ENCODE measurements around the gene PGP.

Gene PGP

DNA sequence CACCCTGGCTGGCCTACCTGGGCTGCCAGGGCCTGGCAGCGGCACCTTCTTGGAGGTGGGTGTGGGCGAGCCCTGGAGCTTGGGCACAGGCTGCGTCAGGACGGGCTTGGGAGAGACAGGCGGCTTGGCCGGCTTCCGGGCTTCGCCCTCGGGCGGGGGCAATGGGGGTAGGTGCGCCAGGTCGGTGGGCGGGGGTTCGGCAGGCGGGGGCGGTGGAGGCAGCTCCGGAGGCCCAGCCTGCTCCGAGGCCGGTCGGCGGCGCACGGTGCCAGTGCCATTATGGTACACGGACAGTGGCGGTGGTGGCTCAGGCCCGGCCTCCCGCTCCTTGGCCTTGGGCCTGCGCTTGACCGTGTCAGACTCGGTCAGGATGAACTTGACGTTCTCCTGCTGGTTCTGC lies 35.1 kb downstream of the PGP start:
- DNase-seq, result no peak

DNA sequence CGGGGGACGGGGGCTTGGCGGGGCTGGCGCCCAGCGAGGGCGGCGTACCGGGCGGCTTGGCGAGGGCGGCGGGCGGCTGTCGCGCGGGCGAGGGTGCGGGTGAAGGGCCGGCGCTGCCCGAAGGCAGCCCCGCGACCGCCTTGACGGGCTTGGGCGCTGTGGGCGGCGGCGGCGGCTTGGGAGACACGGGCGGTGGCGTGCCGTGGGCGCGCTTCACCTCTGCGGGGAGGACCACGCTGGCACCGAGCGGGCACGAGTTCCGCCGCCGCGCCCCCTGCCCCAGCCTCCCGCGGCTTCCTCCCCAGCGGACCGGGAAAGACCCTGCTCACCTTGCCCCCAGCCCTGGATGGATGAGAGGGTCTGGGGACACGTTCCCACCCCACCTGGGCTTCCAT lies 35.5 kb downstream of the PGP start:
- no peak for DNase-seq

DNA sequence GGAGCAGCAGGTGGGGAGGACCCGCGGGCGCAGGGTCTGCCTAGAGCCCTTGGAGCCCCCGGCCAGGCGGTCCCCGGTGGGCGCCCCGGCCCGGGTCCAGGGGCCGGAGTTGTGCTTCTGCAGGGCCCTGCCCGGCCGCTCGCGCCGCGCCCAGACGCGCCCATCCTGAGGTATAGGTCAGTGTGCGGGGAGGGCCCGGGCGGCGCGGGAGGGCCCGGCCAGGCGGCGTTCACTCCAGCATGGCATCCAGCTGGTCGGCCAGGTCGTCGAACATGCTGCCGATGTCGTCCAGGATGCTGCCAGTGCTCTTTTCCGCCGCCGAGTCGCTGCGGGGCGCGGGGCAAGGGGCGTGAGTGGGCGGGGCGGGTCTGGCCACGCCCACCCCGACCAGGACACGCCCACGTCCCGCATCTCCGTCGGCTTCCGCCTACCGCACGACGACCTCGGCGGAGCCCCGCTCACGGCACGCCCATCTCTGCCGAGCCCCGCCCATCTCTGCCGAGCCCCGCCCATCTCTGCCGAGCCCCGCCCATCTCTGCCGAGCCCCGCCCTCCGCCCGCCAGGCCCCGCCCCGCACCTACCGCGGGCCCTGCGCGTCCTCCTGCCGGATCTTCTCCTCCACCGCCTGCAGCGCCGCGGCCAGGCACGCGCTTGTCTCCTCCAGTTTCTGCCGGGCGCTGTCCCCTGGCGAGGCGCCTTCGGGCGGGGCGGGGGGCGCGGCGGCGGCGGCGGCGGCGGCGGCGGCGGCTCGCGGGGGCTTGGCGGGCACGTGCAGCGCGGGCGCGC lies 36.1 kb downstream of the PGP start:
- DNase-seq, result peak in 1 of 2 experiments; percentile 35

DNA sequence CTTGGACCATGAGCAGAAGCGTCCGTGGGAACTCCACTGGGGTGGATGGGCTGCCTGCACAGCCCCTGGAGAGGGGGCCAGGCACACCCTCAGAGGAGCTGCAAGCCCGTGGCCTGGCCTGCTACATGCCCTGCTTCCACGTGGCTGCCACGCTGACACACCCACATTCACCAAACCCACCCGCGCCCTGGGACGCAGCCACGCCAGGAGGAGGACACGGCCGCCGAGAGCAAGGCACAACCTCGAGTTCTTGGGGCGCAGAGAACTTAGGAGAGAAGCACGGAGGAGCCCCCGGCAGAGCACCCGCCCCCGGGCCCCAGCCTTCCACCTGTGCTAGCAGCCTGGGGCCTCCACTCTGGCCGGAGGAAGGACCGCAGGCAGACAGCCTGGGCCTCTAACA lies 37.1 kb downstream of the PGP start:
- DNase-seq, result no peak

DNA sequence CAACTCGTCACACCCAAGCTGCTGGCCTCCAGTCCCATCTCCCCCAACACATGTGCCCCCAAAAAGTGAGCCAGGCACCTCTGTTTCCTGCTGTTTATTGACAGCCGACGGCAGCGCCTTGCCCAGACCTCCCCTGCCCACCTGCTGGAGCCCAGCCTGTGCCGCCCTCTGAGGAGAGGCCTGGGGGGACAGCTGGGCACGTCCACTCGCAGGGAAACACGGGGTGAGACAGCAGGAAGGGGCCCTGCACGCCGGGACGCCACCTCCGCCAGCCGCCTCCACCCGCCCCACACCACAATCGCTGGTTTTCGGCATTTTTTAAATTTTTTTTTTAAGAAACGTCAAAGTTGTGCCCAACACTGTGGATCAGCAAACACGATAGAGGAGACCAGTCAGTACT lies 37.5 kb downstream of the PGP start:
- no peak for DNase-seq

DNA sequence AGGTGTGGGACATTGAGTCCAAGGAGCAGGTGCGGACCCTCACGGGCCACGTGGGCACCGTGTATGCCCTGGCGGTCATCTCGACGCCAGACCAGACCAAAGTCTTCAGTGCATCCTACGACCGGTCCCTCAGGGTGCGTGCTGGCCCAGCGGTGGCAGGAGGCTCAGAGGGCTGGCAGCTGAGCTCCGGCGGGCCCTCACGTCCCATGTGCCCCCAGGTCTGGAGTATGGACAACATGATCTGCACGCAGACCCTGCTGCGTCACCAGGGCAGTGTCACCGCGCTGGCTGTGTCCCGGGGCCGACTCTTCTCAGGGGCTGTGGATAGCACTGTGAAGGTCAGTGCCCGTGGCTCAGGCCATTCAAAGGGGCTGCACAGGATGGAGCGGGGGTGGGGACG lies 38.6 kb downstream of the PGP start:
- no peak for DNase-seq

DNA sequence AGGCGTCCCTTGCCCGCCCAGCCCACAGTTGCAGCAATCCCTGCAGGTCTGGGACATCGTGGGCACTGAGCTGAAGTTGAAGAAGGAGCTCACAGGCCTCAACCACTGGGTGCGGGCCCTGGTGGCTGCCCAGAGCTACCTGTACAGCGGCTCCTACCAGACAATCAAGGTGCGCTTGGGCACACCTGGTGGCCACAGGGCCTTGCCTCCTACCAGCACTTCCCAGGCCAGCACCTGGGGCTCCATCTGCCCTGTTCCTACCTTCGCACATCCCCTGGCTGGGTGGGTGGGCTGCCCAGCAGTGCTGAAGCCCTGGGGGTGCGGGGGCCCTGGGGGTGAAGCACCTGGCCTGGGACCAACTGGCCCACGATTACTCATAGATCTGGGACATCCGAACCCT lies 39.2 kb downstream of the PGP start:
- DNase-seq, result no peak

DNA sequence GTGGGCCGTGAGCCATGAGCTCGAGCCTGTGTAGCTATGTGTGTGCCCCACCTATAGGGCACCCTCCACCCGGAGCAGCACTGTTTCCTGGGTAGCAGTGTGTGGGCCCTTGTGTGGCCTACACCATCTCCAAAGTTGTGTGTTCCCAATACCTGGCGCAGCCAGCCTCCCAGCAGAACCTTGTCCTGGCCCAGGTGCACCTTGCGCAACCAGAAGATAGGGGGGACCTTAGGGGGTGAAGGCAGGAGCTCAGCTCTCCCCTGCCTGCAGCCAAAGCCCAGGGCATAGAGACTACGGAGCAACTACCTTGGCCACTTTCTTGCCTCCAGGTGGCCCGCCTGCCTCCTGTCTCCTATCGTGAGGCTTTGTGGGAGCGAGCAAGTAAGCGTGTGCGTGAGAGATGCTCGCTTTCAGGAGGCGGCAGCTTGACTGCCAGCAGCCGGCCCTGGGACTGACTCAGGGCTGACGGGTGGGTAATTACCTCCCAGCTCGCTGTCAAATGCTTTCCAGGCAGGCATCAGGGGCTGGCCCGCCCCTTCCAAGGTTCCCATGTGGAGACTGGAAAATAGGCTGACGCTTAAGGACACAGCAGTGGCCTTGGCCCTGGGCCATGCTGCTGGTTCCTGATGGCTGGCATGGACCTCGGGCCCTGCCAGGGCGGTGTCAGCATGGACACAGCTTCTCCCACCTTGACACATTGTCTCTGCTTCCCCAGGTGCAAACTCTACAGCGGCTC lies 40.1 kb downstream of the PGP start:
- no peak for DNase-seq

DNA sequence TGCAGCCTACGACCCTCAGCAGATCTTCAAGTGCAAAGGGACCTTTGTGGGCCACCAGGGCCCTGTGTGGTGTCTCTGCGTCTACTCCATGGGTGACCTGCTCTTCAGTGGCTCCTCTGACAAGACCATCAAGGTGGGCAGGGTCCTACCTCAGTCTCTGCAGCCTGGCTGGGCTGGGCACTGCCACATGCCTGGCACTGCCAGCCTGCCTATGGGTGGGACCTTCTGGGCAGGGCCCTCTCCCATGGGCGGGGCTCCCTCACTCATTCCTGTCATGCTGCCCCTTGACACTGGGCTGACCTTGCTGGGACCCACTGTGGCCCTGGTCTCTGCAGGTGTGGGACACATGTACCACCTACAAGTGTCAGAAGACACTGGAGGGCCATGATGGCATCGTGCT lies 40.7 kb downstream of the PGP start:
- DNase-seq, result no peak

DNA sequence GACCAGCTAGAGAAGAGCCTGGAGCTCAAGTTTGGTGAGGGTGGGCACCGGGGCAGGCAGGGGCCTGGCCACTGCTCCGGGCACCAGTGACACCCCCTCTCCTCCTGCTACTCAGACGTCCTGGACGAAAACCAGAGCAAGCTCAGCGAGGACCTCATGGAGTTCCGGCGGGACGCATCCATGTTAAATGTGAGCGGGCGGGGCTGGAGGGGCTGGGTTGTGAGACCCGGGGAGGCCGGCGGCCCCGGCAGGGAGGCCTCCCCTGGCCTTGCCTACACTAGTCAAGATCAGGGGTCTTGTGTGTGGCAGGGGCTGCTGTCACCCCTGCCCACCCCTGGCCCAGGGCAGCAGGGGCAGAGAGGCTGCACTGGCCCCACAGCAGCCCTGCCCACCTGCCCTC lies 41.3 kb downstream of the PGP start:
- DNase-seq, result no peak

DNA sequence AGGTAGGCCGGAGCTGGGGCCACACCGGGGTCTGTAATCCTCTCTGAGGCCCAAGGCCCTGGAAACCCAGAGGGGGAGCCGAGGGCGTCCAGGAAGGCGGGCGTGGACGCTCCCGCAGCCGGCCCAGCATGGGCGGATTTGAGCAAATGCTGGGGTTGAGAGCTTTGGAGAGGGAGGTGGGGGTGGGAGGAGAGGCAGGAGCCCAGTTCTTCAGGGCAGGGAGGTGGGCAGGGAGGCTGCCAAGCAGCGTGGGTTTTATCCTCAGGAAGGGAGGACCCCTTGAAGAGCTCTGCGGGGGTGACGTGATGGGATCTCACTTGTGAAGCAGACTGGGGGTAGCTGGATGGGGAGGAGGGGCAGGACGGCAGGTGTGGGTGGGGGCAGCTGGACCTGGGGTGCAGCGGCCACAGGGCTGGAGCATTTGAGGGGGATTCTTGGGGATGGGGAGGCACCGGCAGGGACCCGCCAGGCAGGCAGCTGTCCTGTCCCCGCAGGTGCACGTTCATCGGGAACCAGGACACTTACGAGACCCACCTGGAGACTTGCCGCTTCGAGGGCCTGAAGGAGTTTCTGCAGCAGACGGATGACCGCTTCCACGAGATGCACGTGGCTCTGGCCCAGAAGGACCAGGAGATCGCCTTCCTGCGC lies 41.8 kb downstream of the PGP start:
- no peak for DNase-seq

DNA sequence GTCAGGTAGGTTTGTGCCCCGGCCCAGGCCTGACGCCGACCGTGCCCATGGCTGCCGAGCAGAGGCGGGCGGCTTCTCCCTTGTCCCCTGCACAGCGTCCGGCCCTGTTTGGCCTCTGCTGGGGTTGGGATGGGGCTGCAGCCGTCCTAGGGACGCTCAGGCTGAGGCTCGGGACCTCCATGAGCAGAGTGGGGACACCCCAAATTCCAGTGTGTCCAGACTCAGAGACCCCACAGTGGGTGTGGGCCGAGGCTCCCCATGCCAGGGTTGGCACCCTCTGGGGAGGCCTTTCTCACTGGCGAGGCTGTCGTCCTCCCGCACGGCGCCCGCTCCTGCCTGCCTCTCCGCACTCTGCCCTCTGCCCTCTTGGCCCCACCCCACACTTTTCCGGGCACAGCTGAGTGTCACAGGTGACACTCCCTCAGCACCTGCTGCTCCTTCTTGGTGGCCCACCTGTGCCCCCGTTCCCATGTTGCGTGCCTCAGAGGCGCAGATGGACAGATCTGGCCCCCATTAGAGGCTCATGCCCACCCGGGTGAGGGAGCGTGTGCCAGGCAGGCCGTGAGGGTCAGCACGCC lies 43.0 kb downstream of the PGP start:
- no peak for DNase-seq

DNA sequence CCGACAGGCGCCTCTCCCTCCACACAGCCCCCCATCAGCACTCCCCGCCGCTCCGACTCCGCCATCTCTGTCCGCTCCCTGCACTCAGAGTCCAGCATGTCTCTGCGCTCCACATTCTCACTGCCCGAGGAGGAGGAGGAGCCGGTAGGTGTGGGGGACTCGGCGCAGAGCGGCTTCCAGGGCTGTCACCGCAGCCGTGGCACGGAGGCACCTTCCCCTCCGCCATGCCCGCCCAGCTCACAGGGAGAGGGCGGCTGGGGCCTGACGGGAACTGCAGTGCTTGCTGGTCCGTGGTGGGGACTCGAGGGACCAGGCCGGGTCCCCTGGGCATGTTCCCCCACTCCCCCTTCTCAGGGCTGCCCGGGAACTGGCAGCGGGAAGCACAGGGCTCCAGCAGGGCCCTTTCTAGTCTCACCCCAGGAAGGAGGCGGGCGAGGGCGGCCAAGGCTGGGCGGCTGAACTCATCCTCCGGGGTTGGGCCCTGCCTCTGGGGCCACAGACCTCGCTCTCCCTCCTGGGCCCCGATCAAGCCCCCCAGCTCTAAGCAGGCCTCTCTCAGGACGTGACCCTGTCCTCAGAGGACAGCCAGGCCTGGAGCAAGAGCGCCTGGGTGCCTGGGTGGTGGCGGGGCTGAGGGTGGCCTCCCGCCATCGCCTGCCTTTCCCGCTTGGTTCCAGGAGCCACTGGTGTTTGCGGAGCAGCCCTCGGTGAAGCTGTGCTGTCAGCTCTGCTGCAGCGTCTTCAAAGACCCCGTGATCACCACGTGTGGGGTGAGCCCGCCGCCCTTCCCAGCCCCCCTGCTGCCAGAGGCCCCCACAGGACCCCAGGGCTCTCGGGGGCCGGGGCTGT lies 43.8 kb downstream of the PGP start:
- no peak for DNase-seq

DNA sequence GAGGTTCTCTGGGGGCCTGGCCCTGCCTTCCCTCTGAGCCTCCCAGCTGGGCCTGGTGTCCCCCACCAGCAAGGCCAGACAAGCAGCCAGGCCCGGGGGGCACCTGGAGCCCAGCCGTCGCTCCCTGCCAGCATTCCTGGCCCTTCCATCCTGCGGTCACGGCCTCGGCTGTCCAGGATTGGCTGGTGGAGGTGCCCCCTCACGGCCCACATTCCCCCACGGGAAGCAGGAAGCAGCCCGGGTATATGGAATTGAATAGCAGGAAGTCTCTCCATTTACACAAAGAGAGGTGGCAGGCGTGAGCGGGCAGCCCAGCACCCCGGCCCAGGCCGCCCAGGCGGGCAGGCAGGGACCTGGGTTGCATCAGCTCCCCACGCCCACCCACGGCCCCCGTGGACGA lies 44.6 kb downstream of the PGP start:
- no peak for DNase-seq

DNA sequence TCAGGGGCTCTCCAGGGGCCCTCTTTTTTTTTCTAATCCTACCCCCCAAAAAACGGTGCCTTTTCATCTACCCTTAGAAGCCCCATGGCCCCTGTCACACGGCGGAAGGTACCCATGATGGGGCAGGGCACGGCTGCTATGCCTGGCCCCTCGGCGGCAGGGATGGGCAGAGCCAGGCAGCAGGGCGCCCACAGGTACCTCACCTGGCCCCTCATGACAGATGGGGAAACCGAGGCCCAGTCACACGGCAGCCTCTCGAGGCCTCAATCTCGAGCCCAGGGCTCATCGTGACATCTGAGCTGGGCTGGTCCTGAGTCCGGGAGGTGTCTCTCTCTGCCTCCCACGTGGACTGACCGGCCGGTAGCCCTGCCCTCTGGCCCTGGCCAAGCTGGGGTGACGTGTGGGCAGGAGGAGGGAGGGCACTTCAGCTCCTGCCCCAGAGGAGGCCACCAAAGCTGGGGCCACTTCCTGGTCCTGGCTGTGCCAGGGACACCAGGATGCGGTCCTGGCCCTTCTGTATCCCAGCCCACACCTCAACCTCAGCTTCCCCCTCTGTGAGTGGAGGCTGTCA lies 47.5 kb downstream of the PGP start:
- DNase-seq, result no peak

DNA sequence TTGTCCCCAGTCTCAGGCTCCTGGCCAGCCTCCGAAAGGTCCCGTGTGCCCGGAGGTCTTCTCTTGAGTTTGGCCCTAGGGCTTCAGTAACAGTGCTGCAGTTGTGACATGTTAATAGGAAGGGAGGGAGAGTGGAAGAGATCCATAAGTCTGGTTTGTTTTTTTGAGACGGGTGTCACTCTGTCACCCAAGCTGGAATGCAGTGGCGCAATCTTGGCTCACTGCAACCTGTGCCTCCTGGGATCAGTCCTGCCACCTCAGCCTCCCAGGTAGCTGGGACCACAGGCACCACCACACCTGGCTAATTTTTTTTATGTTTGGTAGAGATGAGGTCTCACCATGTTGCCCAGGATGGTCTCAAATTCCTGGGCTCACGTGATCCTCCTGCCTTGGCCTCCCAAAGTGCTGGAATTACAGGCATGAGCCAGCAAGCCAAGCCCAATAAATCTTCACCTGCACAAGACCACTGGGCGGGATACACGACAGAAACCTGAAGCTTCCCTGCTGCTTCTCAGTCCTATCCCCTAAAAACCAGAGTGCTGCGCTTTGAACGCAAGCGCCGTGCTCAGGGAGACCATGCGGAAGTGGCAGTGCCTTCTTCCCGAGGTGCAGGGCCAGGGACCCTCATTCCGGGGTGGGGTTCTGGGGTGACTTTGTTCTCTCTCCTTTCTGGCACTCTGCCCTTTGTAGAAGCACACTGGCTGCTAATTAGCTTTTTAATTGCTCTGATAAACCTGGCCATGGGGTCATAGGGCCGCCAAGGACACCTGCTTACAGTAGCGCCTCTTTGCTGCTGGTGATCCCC lies 48.2 kb downstream of the PGP start:
- DNase-seq, result no peak

DNA sequence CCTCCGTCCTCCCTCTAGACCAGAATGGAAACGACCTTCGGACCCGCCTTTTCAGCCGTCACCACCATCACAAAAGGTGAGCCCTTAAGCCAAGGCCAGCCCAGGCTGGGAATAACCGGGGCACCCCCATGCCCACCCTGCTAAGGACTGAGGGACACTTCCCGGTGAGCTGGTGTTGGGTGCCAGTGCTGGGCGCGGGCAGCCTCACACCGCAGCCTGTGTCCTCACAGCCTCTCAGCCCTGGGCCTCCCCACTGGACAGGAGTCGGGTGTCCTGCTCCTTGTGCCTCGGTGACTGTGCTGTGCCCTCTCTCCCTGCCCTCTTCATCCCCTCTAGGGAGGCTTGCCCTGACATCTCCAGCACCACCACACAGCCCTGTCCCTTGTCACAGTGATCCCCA lies 48.8 kb downstream of the PGP start:
- DNase-seq, result no peak

DNA sequence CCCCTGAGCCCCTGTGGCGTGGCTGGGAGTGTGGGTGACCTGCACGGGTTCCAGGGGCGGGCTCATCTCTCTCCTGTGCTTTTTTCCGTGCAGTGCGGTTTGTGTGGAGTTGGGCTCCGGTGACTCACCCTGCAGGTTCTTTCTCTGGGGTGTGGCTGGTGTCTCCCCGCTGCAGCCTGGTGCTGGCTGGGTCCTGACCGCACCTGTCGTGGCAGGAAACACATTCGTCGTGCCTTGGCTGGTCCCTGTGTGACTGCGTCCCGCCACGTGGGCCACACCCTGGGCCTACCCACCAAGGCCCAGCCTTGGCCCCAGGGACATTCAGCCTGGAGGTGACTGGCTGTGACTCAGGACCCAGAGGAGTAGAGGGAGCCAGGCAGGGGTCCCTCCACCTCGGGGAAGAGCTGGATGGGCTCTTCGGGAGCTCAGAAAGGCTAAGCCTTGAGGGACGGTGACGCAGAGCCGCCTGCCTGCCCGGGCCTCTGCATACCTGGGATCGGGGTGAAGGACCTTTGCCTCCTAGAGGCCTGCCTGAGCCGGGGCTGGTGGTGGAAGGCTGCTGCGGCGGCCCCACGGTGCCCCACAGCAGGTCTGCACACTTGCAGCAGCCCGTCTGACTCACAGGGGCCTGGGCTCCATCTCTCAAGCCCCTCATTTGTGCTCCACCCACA lies 51.3 kb downstream of the PGP start:
- no peak for DNase-seq

DNA sequence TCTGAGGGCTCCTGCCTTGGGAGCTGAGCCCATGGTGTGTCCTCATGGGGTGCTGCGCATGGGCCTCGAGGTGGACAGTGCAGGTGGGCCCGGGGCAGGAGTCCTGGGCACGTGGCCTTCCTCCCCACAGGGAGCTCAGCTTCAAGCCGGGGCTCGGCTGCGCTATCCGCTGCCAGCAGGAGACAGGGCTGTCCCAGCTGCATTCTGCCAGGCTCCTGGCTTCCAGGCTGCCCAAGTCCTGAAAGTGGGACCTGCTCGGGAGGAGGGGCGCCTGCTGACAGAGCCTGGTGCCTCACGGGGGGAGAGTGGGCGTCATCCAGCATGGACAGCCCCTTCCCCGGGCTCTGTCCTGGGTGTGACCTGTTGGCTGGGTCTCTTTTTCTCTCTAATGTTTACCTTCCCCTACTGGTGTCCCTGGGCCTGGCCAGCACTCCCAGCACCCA lies 51.9 kb downstream of the PGP start:
- DNase-seq, result no peak

DNA sequence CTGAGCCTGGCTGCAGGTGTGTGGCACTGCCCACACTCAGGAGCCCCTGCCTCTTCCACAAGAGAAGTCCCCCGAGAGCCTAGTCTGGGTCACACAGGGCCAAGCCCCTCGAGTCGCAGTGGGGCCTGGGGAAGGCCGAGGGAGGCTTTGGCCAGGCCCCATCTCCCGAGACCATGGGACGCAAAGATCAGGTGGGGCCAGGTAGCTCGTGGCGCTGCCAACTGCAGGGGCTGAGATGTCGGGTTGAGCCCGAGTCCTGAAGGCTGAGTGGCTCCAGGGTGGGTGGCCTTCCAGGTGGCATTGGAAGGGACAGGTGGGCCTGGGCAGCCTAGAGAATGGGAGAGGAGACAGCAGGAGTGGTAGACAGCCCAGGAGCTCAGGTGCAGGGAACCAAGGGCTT lies 52.7 kb downstream of the PGP start:
- no peak for DNase-seq

All from stimulated activated CD4-positive, alpha-beta T cell treated with anti-CD3 and anti-CD28 coated beads, Interleukin-4, amount 100 ng/mL, for 4 hours (primary cell).